Endothelial cell of umbilical vein (primary cell): ENCODE measurements around the gene HCFC1. TPM values are rescaled to one million over a fixed set of nuclear protein-coding genes. Genes with fewer than 3 reads are reported as not detected.

Source experiments
- BruUV-seq: library from RNA; stranded (reverse); fragments of 400-500 nt; replicated peaks from 2 replicates; lab custom pipeline; 2021; lab: Mats Ljungman, UMichigan
- CTCF ChIA-PET: fragments of 300-600, 350-600 bp; sonication (Branson Sonifier 250); formaldehyde crosslinking; loops from one replicate; lab custom pipeline; 2021; ENCODE audit warnings: antibody characterized with exemption, inconsistent platforms; lab: Charles Lee
- POLR2A ChIA-PET: fragments of 300-600, 350-600 bp; sonication (Branson Sonifier 250); formaldehyde crosslinking; loops from one replicate; lab custom pipeline; 2021; ENCODE audit warnings: antibody characterized with exemption, inconsistent platforms; lab: Charles Lee
- DNase-seq: peaks from one replicate; pipeline ENCODE4 v3.0.0-alpha.2; 2011; ENCODE audit warnings: low read depth, low spot score
- FAIRE-seq: peaks from 2 replicates; lab custom pipeline; 2011; peaks lifted over from hg19 to GRCh38; lab: Jason Lieb, UNC
- H2AFZ ChIP-seq: 2 replicates; pipeline ENCODE4 v1.6.0; 2012; ENCODE audit warnings: low read depth, low read length, control low read depth, inconsistent platforms
- H3K27ac ChIP-seq: 2 replicates; pipeline ENCODE4 v1.5.1; 2011; ENCODE audit warnings: low read depth, mild to moderate bottlenecking, control low read depth, low read length, moderate library complexity; ENCODE audit not compliant: insufficient read depth
- H3K27me3 ChIP-seq, 2 experiments: 2 replicates each; pipeline versions ENCODE4 v1.6.0 to v1.6.1; 2011; ENCODE audit warnings: low read length in 2 of 2, mixed read lengths in 1 of 2; ENCODE audit not compliant: control insufficient read depth in 2 of 2, insufficient read depth in 2 of 2
- H3K36me3 ChIP-seq, 2 experiments: 2 replicates in 1 of 2; 3 replicates in 1 of 2; pipeline ENCODE4 v1.5.1; 2011; ENCODE audit warnings: low read length in 2 of 2, mild to moderate bottlenecking in 1 of 2, moderate library complexity in 1 of 2; ENCODE audit not compliant: control insufficient read depth in 2 of 2, insufficient read depth in 2 of 2; ENCODE audit errors: extremely low read depth in 1 of 2
- H3K4me1 ChIP-seq: 3 replicates; pipeline ENCODE4 v1.5.1; 2011; ENCODE audit warnings: mild to moderate bottlenecking, low read length; ENCODE audit not compliant: control insufficient read depth, insufficient read depth; ENCODE audit errors: extremely low read depth
- H3K4me2 ChIP-seq: 2 replicates; pipeline ENCODE4 v1.6.1; 2011; ENCODE audit warnings: low read length, control low read depth, mixed read lengths; ENCODE audit not compliant: insufficient read depth
- H3K4me3 ChIP-seq, 3 experiments: fragments of 200-600 bp in 1 of 3; sonication (generic), shearing (Covaris generic) in 1 of 3; replicated peaks in 1 of 3; 2 replicates each; pipeline ENCODE4 v1.5.1; 2011 to 2016; ENCODE audit warnings: control low read depth in 3 of 3, low read length in 3 of 3, mild to moderate bottlenecking in 2 of 3, inconsistent platforms in 1 of 3, low read depth in 1 of 3, moderate library complexity in 1 of 3; ENCODE audit not compliant: insufficient read depth in 1 of 3
- H3K79me2 ChIP-seq: 2 replicates; pipeline ENCODE4 v1.6.0; 2012; ENCODE audit warnings: low read length, inconsistent platforms; ENCODE audit not compliant: control insufficient read depth, insufficient read depth
- H3K9ac ChIP-seq: replicated peaks from 2 replicates; pipeline ENCODE3; 2011; ENCODE audit warnings: low read length, control low read depth; ENCODE audit not compliant: insufficient read depth; ENCODE audit errors: extremely low read depth
- H3K9me1 ChIP-seq: replicated peaks from 3 replicates; pipeline ENCODE4 v1.6.0; 2011; ENCODE audit warnings: mild to moderate bottlenecking, low read length; ENCODE audit not compliant: control insufficient read depth, insufficient read depth; ENCODE audit errors: extremely low read depth
- H3K9me3 ChIP-seq: replicated peaks from 2 replicates; pipeline ENCODE4 v1.5.1; 2012; ENCODE audit warnings: low read length, inconsistent platforms; ENCODE audit not compliant: control insufficient read depth, insufficient read depth
- H4K20me1 ChIP-seq: replicated peaks from 2 replicates; pipeline ENCODE3; 2011; ENCODE audit warnings: mild to moderate bottlenecking, low read length; ENCODE audit not compliant: control insufficient read depth, insufficient read depth; ENCODE audit errors: extremely low read depth
- EZH2 ChIP-seq: IDR thresholded peaks from 2 replicates; pipeline ENCODE4 v1.6.1; 2012; ENCODE audit warnings: borderline replicate concordance, low read depth, mild to moderate bottlenecking, moderate library complexity, low read length, inconsistent platforms; ENCODE audit not compliant: severe bottlenecking
- GATA2 ChIP-seq: IDR thresholded peaks from 2 replicates; pipeline ENCODE4 v1.7.0; 2011; ENCODE audit warnings: low read depth, mild to moderate bottlenecking, moderate library complexity, mixed read lengths, low read length; ENCODE audit not compliant: insufficient read length, insufficient read depth
- JUN ChIP-seq: IDR thresholded peaks from 2 replicates; pipeline ENCODE4 v1.6.1; 2011; ENCODE audit warnings: borderline replicate concordance, low read depth; ENCODE audit not compliant: insufficient read length, insufficient read depth
- MYC ChIP-seq: IDR thresholded peaks from one replicate; pipeline ENCODE4 v1.6.1; 2011; ENCODE audit warnings: mild to moderate bottlenecking, low read depth, low read length
- POLR2A ChIP-seq: IDR thresholded peaks from 2 replicates; pipeline ENCODE4 v1.6.1; 2012; ENCODE audit warnings: low read depth, mild to moderate bottlenecking, control low read depth, low read length
- POLR2AphosphoS5 ChIP-seq: IDR thresholded peaks from 2 replicates; pipeline ENCODE4 v1.6.1; 2012; ENCODE audit warnings: low read depth, mild to moderate bottlenecking, control low read depth, low read length, moderate library complexity; ENCODE audit not compliant: insufficient read depth
- dilution Hi-C: fragments of 300-500 bp; cut with MboI; formaldehyde crosslinking; loops from one replicate; pipeline ENCODE4 v1.15.0; 2019; ENCODE audit warnings: low sequenced_read_pairs; ENCODE audit not compliant: extremely low pct_ligation_motif_present
- intact Hi-C: fragments of 100-400 bp; cut with micrococcal nuclease; formaldehyde crosslinking; loops from one replicate; pipeline ENCODE4 v1.10.0; 2022
- polyA plus RNA-seq, 4 experiments: library from polyadenylated mRNA; depleted of rRNA in 3 of 4; stranded (reverse) in 3 of 4; unstranded in 1 of 4; fragments of >200 nt; gene quantifications; 2 replicates each; pipeline versions ENCODE4 v1.2.1 to v1.2.3, GENCODE V29; 2011 to 2012; ENCODE audit warnings: missing spikeins in 1 of 4
- total RNA-seq: library from RNA; stranded (reverse); gene quantifications from 2 replicates; pipeline ENCODE4 v1.2.3, GENCODE V29; 2021
- TF ChIP-seq, protein P1 (sequence below): IDR thresholded peaks from 2 replicates; pipeline ENCODE4 v1.6.1; 2011; ENCODE audit not compliant: insufficient read depth, insufficient read length
- TF ChIP-seq, protein P2 (sequence below), 2 donors: IDR thresholded peaks; 1 replicate in 1 of 2; 2 replicates in 1 of 2; pipeline ENCODE4 v1.5.1; 2011; ENCODE audit warnings: low read length in 2 of 2, mild to moderate bottlenecking in 2 of 2, moderate library complexity in 2 of 2, control low read depth in 1 of 2, inconsistent platforms in 1 of 2, low read depth in 1 of 2; ENCODE audit not compliant: insufficient read depth in 1 of 2; ENCODE audit errors: extremely low read depth in 1 of 2

The HCFC1 gene
- total and polyA plus RNA-seq, 2 donors (not counting 3 experiments of a cell fraction or from before 2014, with no cell fraction given): 15.9 to 85.9 TPM

DNA sequence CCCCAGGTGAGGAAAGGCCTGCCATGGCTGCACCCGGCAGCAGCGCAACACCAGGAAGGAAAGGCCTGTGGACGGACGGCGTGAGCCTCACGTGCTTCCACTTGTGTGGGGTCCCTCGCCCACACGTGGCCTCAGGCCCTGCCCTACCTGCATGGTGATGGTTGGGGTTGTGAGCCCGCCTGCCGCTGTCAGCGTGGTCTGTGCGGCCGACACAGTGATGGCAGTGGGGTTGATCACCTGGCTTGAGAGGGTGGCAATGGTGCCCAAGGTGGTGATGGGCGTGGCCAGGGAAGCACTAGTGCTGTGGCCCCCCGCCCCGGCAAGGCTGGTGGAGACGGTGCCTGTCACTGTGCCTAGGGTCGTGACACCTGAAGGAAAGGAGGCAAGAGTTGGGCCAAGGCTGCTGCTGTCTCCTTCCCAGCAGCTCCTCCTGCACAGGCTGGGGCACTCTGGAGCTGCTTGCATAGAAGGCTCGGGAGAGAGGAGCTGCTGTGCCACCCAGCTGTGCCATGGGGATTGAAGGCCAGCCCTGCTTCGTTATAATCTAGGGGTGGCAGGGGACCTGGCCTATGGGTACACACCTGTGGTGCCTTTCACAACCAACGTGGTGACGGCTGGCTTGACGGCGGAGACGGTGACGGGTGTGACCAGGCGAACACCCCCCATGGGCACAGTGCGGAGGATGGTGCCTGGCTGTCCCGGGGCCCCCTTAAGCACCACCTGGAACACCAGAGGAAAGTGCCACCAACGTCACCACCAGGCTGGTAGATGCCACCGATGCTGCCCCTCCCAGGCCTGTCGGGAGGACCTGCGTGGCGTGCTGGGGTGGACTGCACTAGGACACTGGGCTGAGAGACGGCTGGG, 15.3 kb downstream of the HCFC1 start:
- Histone ChIP-seq H3K27ac (no peak overlapping the region), H3K9me1 (no peaks in the 10 kb centered on the region), H3K9me3 (no peaks in the 10 kb centered on the region), H3K4me3 (no peak overlapping the region), H4K20me1 (no peaks in the 10 kb centered on the region), H3K36me3 (peaks cover 19 to 75% of the 10 kb centered on the region in 2 experiments), H3K79me2 (peaks cover 7% of the 10 kb centered on the region), H3K4me1 (no peaks in the 10 kb centered on the region), H2AFZ (no peak overlapping the region), H3K4me2 (no peak overlapping the region), H3K27me3 (no peaks in the 10 kb centered on the region), H3K9ac (no peak overlapping the region)
- CTCF ChIA-PET: no interaction called here
- DNase-seq (no peak), FAIRE-seq (no peak)
- dilution Hi-C loops (no loop called here), intact Hi-C loops (no loop called here)
- BruUV-seq: no TSS peak
- TF ChIP-seq, protein P1, sequence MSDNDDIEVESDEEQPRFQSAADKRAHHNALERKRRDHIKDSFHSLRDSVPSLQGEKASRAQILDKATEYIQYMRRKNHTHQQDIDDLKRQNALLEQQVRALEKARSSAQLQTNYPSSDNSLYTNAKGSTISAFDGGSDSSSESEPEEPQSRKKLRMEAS: no peak
- TF ChIP-seq POLR2A (no peak), GATA2 (no peak), POLR2AphosphoS5 (no peak), MYC (no peak), JUN (no peak), EZH2 (no peak)
- TF ChIP-seq, protein P2, sequence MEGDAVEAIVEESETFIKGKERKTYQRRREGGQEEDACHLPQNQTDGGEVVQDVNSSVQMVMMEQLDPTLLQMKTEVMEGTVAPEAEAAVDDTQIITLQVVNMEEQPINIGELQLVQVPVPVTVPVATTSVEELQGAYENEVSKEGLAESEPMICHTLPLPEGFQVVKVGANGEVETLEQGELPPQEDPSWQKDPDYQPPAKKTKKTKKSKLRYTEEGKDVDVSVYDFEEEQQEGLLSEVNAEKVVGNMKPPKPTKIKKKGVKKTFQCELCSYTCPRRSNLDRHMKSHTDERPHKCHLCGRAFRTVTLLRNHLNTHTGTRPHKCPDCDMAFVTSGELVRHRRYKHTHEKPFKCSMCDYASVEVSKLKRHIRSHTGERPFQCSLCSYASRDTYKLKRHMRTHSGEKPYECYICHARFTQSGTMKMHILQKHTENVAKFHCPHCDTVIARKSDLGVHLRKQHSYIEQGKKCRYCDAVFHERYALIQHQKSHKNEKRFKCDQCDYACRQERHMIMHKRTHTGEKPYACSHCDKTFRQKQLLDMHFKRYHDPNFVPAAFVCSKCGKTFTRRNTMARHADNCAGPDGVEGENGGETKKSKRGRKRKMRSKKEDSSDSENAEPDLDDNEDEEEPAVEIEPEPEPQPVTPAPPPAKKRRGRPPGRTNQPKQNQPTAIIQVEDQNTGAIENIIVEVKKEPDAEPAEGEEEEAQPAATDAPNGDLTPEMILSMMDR (IDR thresholded peaks at IDR 0.05; ENCODE audit: extremely low read depth in 1 of 2, insufficient read depth in 1 of 2, low read depth in 1 of 2, low read length in 2 of 2): no peak
- POLR2A ChIA-PET: no interaction called here
